Keratinocyte (primary cell): ENCODE data around the gene NUDT1. TPM values are rescaled to one million over a fixed set of nuclear protein-coding genes. Genes with fewer than 3 reads are reported as not detected.

ENCODE experiments used
- DNase-seq: peaks from one replicate; pipeline ENCODE4 v3.0.0-alpha.2; 2011; ENCODE audit warnings: low read depth, missing footprints, low spot score
- FAIRE-seq: peaks from 2 replicates; lab custom pipeline; 2011; peaks lifted over from hg19 to GRCh38; lab: Jason Lieb, UNC
- H2AFZ ChIP-seq: 2 replicates; pipeline ENCODE4 v1.6.0; 2012; ENCODE audit warnings: low read length, control low read depth, inconsistent platforms; ENCODE audit not compliant: control insufficient read depth
- H3K27ac ChIP-seq: 2 replicates; pipeline ENCODE4 v1.5.1; 2011; ENCODE audit warnings: low read length; ENCODE audit not compliant: control insufficient read depth, insufficient read depth
- H3K27me3 ChIP-seq: 3 replicates; pipeline ENCODE4 v1.6.0; 2011; ENCODE audit warnings: low read length; ENCODE audit not compliant: control insufficient read depth, insufficient read depth; ENCODE audit errors: extremely low read depth
- H3K36me3 ChIP-seq, 2 experiments: 2 replicates in 1 of 2; 3 replicates in 1 of 2; pipeline ENCODE4 v1.5.1; 2011; ENCODE audit warnings: low read length in 2 of 2, mild to moderate bottlenecking in 1 of 2; ENCODE audit not compliant: control insufficient read depth in 2 of 2, insufficient read depth in 2 of 2; ENCODE audit errors: extremely low read depth in 1 of 2
- H3K4me1 ChIP-seq: 3 replicates; pipeline ENCODE4 v1.5.1; 2011; ENCODE audit warnings: low read length; ENCODE audit not compliant: control insufficient read depth, insufficient read depth; ENCODE audit errors: extremely low read depth
- H3K4me2 ChIP-seq: 3 replicates; pipeline ENCODE4 v1.6.0; 2011; ENCODE audit warnings: low read depth, low read length; ENCODE audit not compliant: control insufficient read depth, insufficient read depth; ENCODE audit errors: extremely low read depth
- H3K4me3 ChIP-seq, 3 experiments: fragments of 200-600 bp in 1 of 3; sonication (generic) in 1 of 3; 2 replicates in 2 of 3; 3 replicates in 1 of 3; pipeline ENCODE4 v1.5.1; 2011 to 2016; ENCODE audit warnings: low read length in 3 of 3, mild to moderate bottlenecking in 3 of 3, control low read depth in 2 of 3, inconsistent platforms in 1 of 3, low read depth in 1 of 3, mixed read lengths in 1 of 3, mixed run types in 1 of 3, moderate library complexity in 1 of 3; ENCODE audit not compliant: control insufficient read depth in 2 of 3, insufficient read depth in 2 of 3; ENCODE audit errors: extremely low read depth in 1 of 3
- H3K79me2 ChIP-seq: 2 replicates; pipeline ENCODE4 v1.6.0; 2012; ENCODE audit warnings: low read length; ENCODE audit not compliant: control insufficient read depth, insufficient read depth
- H3K9ac ChIP-seq: 3 replicates; pipeline ENCODE4 v1.6.0; 2011; ENCODE audit warnings: low read length; ENCODE audit not compliant: control insufficient read depth, insufficient read depth; ENCODE audit errors: extremely low read depth
- H3K9me1 ChIP-seq: 3 replicates; pipeline ENCODE4 v1.6.0; 2011; ENCODE audit warnings: low read length; ENCODE audit not compliant: control insufficient read depth, insufficient read depth; ENCODE audit errors: extremely low read depth
- H3K9me3 ChIP-seq: 2 replicates; pipeline ENCODE4 v1.5.1; 2012; ENCODE audit warnings: low read depth, low read length; ENCODE audit not compliant: control insufficient read depth
- H4K20me1 ChIP-seq: 3 replicates; pipeline ENCODE4 v1.6.0; 2011; ENCODE audit warnings: low read length; ENCODE audit not compliant: control insufficient read depth, insufficient read depth; ENCODE audit errors: extremely low read depth
- CTCF ChIP-seq, 3 experiments: IDR thresholded peaks in 1 of 3; conservative IDR thresholded peaks in 1 of 3; optimal IDR thresholded peaks in 1 of 3; 2 replicates in 2 of 3; 3 replicates in 1 of 3; pipeline versions ENCODE3 to v1.5.1; 2011; ENCODE audit warnings: low read length in 3 of 3, mild to moderate bottlenecking in 3 of 3, moderate library complexity in 2 of 3, control low read depth in 1 of 3, inconsistent platforms in 1 of 3; ENCODE audit not compliant: insufficient read depth in 2 of 3; ENCODE audit errors: extremely low read depth in 1 of 3
- EZH2 ChIP-seq: IDR thresholded peaks from one replicate; pipeline ENCODE4 v1.6.1; 2012; ENCODE audit warnings: inconsistent platforms, mild to moderate bottlenecking, low read length, moderate library complexity
- dilution Hi-C: fragments of 300-500 bp; cut with MboI; formaldehyde crosslinking; loops from one replicate; pipeline ENCODE4 v1.7.0; 2020; ENCODE audit warnings: low sequenced_read_pairs; ENCODE audit not compliant: extremely low pct_ligation_motif_present
- polyA plus RNA-seq, 5 experiments: library from polyadenylated mRNA; depleted of rRNA in 3 of 5; stranded (reverse) in 3 of 5; stranded (forward) in 1 of 5; unstranded in 1 of 5; fragments of >200 nt; gene quantifications; 1 replicate in 1 of 5; 2 replicates in 3 of 5; 3 replicates in 1 of 5; pipeline versions ENCODE4 v1.2.1 to v1.2.3, GENCODE V29; 2011 to 2012; ENCODE audit warnings: missing spikeins in 2 of 5, low read depth in 1 of 5, low replicate concordance in 1 of 5

The NUDT1 gene
- polyA plus RNA-seq, 1 donor (not counting 4 experiments of a cell fraction or from before 2014, with no cell fraction given) = 21.9 TPM

GRCh38 chr7:2220954-2221353 lies 21.1 kb upstream of the NUDT1 start:
- DNase-seq = no peak
- H3K9ac ChIP-seq = no peak overlapping the region

GRCh38 chr7:2222516-2222915 lies 19.5 kb upstream of the NUDT1 start:
- DNase-seq (no peak), FAIRE-seq (no peak)
- Histone ChIP-seq H3K9ac (no peak overlapping the region), H3K79me2 (peaks cover 34% of the 10 kb centered on the region), H3K36me3 (peaks cover 23 to 31% of the 10 kb centered on the region in 2 experiments), H3K4me1 (peaks cover 25% of the 10 kb centered on the region), H3K9me1 (no peaks in the 10 kb centered on the region), H4K20me1 (peaks cover 6% of the 10 kb centered on the region), H3K4me2 (no peak overlapping the region), H3K27ac (no peak overlapping the region), H3K4me3 (no peak overlapping the region), H3K9me3 (no peaks in the 10 kb centered on the region), H2AFZ (no peak overlapping the region), H3K27me3 (no peaks in the 10 kb centered on the region)
- dilution Hi-C loops = no loop called here
- TF ChIP-seq EZH2 (no peak), CTCF (optimal IDR thresholded peaks at IDR 0.05 in 1 of 3, IDR thresholded peaks at IDR 0.05 in 1 of 3, conservative IDR thresholded peaks at IDR 0.05 in 1 of 3; ENCODE audit: extremely low read depth in 1 of 3, insufficient read depth in 2 of 3, low read length in 3 of 3) (no peak)

More at GRCh38 chr7:2220954-2221353, 21.1 kb upstream of the NUDT1 start:
- Histone ChIP-seq H3K4me2 (no peak overlapping the region), H3K9me1 (no peaks in the 10 kb centered on the region), H2AFZ (no peak overlapping the region), H3K4me1 (peaks cover 22% of the 10 kb centered on the region), H3K9me3 (no peaks in the 10 kb centered on the region), H4K20me1 (peaks cover 6% of the 10 kb centered on the region), H3K27me3 (no peaks in the 10 kb centered on the region), H3K79me2 (peaks cover 32% of the 10 kb centered on the region), H3K4me3 (no peak overlapping the region), H3K36me3 (peaks cover 27% of the 10 kb centered on the region in 2 experiments), H3K27ac (no peak overlapping the region)
- dilution Hi-C loops = no loop called here
- no peak for FAIRE-seq
- TF ChIP-seq CTCF (optimal IDR thresholded peaks at IDR 0.05 in 1 of 3, IDR thresholded peaks at IDR 0.05 in 1 of 3, conservative IDR thresholded peaks at IDR 0.05 in 1 of 3; ENCODE audit: extremely low read depth in 1 of 3, insufficient read depth in 2 of 3, low read length in 3 of 3) (no peak), EZH2 (no peak)
